ENCODE measurements around the gene MBOAT7.
"Not testable (repeated sequence)": the region's sequence is repeated elsewhere in the genome, so short reads cannot be mapped to it uniquely, and the experiment has no call there.

Gene MBOAT7

DNA sequence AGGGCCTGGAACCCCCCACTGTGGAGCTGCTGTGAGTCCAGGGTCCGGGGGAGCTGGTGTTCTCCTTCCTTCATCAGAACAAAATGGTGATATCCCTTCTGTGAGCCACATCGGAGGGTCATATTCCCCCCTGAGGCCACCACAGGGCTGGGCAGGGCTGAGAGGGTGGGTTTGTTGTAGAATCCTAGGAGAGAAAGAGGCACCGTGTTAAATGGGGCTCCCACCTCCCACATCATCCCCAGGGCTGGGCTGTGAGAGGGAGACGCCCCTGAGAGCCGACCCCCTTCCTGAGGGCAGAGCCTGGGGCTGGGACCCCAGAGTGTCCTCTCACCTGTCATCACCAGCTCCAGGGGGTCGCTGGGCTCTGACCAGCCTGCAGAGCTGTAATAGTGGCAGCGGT lies 32.6 kb upstream of the MBOAT7 start:
- H3K36me3 ChIP-seq (ENCODE audit: insufficient read depth, insufficient read length, low read length), result peaks cover 12% of the 10 kb centered on the region
- not testable (repeated sequence) for H3K4me3 ChIP-seq (ENCODE audit: insufficient read length, low read depth); H3K9me3 ChIP-seq (ENCODE audit: insufficient read depth, low read length); H3K4me1 ChIP-seq (ENCODE audit: insufficient read depth, insufficient read length); DNase-seq (ENCODE audit: low read depth, low spot score); H3K9ac ChIP-seq (ENCODE audit: insufficient read length, low read depth); H3K27me3 ChIP-seq (ENCODE audit: insufficient read depth, insufficient read length)

DNA sequence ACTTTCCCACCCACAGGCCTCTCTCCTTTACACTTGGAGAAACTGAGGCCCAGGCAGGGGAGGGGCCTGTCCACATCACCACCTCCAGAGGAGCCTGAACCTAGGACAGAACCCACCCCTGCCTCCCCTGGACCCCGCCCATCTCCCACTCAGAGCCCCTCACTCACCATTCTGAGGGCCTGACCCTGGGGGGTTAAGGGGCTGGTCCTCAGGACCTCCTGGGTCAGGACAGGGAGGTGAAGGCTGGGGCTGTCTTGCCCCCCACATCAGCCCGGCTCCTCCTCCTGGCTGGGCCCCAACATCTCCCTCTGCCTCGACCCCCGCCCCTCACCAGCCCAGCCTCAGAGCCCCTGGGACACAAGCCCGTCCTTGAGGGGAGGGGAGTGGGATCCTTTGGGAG lies 30.3 kb upstream of the MBOAT7 start:
- not testable (repeated sequence) for H3K27me3 ChIP-seq (ENCODE audit: insufficient read depth, insufficient read length); H3K9ac ChIP-seq (ENCODE audit: insufficient read length, low read depth); H3K4me3 ChIP-seq (ENCODE audit: insufficient read length, low read depth); H3K9me3 ChIP-seq (ENCODE audit: insufficient read depth, low read length); DNase-seq (ENCODE audit: low read depth, low spot score); H3K4me1 ChIP-seq (ENCODE audit: insufficient read depth, insufficient read length)
- H3K36me3 ChIP-seq (ENCODE audit: insufficient read depth, insufficient read length, low read length), result peaks cover 12% of the 10 kb centered on the region

GRCh38 chr19:54218960-54219661 lies 29.7 kb upstream of the MBOAT7 start:
- Histone ChIP-seq H3K36me3 (ENCODE audit: insufficient read depth, insufficient read length, low read length) (peaks cover 12% of the 10 kb centered on the region), H3K27me3 (ENCODE audit: insufficient read depth, insufficient read length) (no peaks in the 10 kb centered on the region), H3K4me1 (ENCODE audit: insufficient read depth, insufficient read length) (peaks cover 8% of the 10 kb centered on the region), H3K9me3 (ENCODE audit: insufficient read depth, low read length) (no peaks in the 10 kb centered on the region; the same call in 1 of the 2 replicates), H3K4me3 (ENCODE audit: insufficient read length, low read depth) (no peak overlapping the region), H3K9ac (ENCODE audit: insufficient read length, low read depth) (no peak overlapping the region)
- no peak for DNase-seq (ENCODE audit: low read depth, low spot score)
- TF ChIP-seq ZNF274 (IDR thresholded peaks at IDR 0.05; ENCODE audit: low read depth, low read length), result no peak
- TF ChIP-seq YY1 (IDR thresholded peaks at IDR 0.05; ENCODE audit: insufficient read depth, insufficient read length), result no peak
- TF ChIP-seq SUZ12 (IDR thresholded peaks at IDR 0.05; ENCODE audit: extremely low read depth, insufficient read depth, insufficient read length), result no peak

GRCh38 chr19:54218259-54218658 lies 28.9 kb upstream of the MBOAT7 start:
- DNase-seq (ENCODE audit: low read depth, low spot score), result no peak
- Histone ChIP-seq H3K4me3 (ENCODE audit: insufficient read length, low read depth) (no peak overlapping the region), H3K36me3 (ENCODE audit: insufficient read depth, insufficient read length, low read length) (peaks cover 12% of the 10 kb centered on the region), H3K27me3 (ENCODE audit: insufficient read depth, insufficient read length) (no peaks in the 10 kb centered on the region), H3K9ac (ENCODE audit: insufficient read length, low read depth) (no peak overlapping the region), H3K9me3 (ENCODE audit: insufficient read depth, low read length) (no peaks in the 10 kb centered on the region; the same call in 1 of the 2 replicates), H3K4me1 (ENCODE audit: insufficient read depth, insufficient read length) (peaks cover 8% of the 10 kb centered on the region)
- TF ChIP-seq YY1 (IDR thresholded peaks at IDR 0.05; ENCODE audit: insufficient read depth, insufficient read length) (no peak), SUZ12 (IDR thresholded peaks at IDR 0.05; ENCODE audit: extremely low read depth, insufficient read depth, insufficient read length) (no peak), ZNF274 (IDR thresholded peaks at IDR 0.05; ENCODE audit: low read depth, low read length) (no peak)

DNA sequence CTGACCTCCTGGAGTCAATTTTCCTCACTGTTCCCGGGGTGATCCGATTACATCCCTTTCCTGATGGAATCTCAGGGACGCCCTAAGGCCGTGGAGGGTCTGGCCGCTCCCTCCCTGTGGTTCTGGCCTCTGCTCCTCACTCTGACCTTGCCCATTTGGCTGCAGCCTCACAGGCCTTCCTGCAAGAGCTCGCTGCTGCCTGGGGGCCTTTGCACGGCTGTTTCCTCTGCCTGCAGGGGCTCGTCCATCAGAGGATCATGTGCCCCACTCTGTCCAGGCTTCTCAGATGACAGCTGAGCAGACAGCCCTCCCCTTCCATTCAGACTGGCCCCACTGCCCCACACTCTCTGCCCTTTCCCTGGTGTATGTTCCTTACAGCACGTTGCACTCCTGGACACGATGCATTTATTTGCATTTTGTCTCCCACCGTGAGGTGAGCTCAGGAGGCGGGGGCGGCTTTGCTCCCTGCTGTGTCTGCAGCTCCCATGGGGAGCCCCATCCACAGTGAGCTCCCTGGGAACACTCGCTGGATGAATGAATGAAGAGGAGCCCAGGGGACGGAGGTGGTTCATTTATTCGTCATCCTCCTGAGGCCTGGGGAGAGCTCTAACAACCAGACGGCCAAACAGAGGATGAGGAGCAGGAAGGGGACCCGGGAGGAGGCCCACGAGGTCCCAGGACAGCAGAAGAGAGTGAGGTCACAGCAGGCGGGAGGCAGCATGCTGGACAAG lies 28.3 kb upstream of the MBOAT7 start:
- not testable (repeated sequence) for DNase-seq (ENCODE audit: low read depth, low spot score); H3K4me3 ChIP-seq (ENCODE audit: insufficient read length, low read depth); H3K9ac ChIP-seq (ENCODE audit: insufficient read length, low read depth); H3K27me3 ChIP-seq (ENCODE audit: insufficient read depth, insufficient read length); H3K9me3 ChIP-seq (ENCODE audit: insufficient read depth, low read length); H3K4me1 ChIP-seq (ENCODE audit: insufficient read depth, insufficient read length)
- H3K36me3 ChIP-seq (ENCODE audit: insufficient read depth, insufficient read length, low read length), result peaks cover 12% of the 10 kb centered on the region

DNA sequence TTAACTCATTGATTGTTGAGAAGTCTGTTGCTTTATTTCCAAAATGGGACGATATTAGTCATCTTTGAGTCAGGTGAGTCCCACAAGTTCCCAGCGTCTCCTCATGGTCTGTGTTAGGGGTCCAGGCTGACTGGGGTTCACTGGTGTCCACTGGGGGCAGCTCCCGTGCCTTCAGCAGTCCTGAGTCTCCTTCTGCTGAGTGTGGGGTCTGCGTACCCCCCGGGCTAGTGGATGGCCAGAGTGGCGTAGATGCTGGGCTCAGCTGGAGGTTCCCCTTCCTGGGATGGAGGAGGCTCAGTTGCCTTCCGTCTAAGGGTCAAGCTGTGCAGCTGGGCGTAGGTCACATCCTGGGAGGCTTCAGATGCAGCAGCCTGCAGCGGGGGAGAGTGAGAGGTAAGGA lies 27.5 kb upstream of the MBOAT7 start:
- H3K27me3 ChIP-seq (ENCODE audit: insufficient read depth, insufficient read length), result no peaks in the 10 kb centered on the region
- no peaks in the 10 kb centered on the region; the same call in 1 of the 2 replicates for H3K9me3 ChIP-seq (ENCODE audit: insufficient read depth, low read length)
- H3K4me3 ChIP-seq (ENCODE audit: insufficient read length, low read depth), result no peak overlapping the region
- peaks cover 5% of the 10 kb centered on the region for H3K4me1 ChIP-seq (ENCODE audit: insufficient read depth, insufficient read length)
- no peak overlapping the region for H3K9ac ChIP-seq (ENCODE audit: insufficient read length, low read depth)
- peaks cover 12% of the 10 kb centered on the region for H3K36me3 ChIP-seq (ENCODE audit: insufficient read depth, insufficient read length, low read length)
- DNase-seq (ENCODE audit: low read depth, low spot score), result no peak
- TF ChIP-seq SUZ12 (IDR thresholded peaks at IDR 0.05; ENCODE audit: extremely low read depth, insufficient read depth, insufficient read length) (no peak), YY1 (IDR thresholded peaks at IDR 0.05; ENCODE audit: insufficient read depth, insufficient read length) (no peak), ZNF274 (IDR thresholded peaks at IDR 0.05; ENCODE audit: low read depth, low read length) (no peak)

- not testable (repeated sequence) for H3K4me1 ChIP-seq (ENCODE audit: insufficient read depth, insufficient read length); DNase-seq (ENCODE audit: low read depth, low spot score); H3K4me3 ChIP-seq (ENCODE audit: insufficient read length, low read depth); H3K27me3 ChIP-seq (ENCODE audit: insufficient read depth, insufficient read length); H3K9me3 ChIP-seq (ENCODE audit: insufficient read depth, low read length); H3K9ac ChIP-seq (ENCODE audit: insufficient read length, low read depth)
- H3K36me3 ChIP-seq (ENCODE audit: insufficient read depth, insufficient read length, low read length), result peaks cover 20% of the 10 kb centered on the region
These were observed 25.4 kb upstream of the MBOAT7 start for GRCh38 chr19:54214734-54215133.

DNA sequence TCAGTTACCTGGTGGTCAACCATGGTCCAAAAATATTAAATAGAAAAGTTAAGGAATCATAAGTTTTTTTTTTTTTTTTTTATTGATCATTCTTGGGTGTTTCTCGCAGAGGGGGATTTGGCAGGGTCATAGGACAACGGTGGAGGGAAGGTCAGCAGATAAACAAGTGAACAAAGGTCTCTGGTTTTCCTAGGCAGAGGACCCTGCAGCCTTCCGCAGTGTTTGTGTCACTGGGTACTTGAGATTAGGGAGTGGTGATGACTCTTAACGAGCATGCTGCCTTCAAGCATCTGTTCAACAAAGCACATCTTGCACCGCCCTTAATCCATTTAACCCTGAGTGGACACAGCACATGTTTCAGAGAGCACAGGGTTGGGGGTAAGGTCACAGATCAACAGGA lies 24.8 kb upstream of the MBOAT7 start:
- peaks cover 23% of the 10 kb centered on the region for H3K36me3 ChIP-seq (ENCODE audit: insufficient read depth, insufficient read length, low read length)
- H3K4me3 ChIP-seq (ENCODE audit: insufficient read length, low read depth); DNase-seq (ENCODE audit: low read depth, low spot score); H3K9me3 ChIP-seq (ENCODE audit: insufficient read depth, low read length); H3K27me3 ChIP-seq (ENCODE audit: insufficient read depth, insufficient read length); H3K9ac ChIP-seq (ENCODE audit: insufficient read length, low read depth); H3K4me1 ChIP-seq (ENCODE audit: insufficient read depth, insufficient read length): not testable (repeated sequence)
